Stimulated activated naive CD8-positive, alpha-beta T cell treated with anti-CD3 and anti-CD28 coated beads, Interleukin-15, amount 100 ng/mL, for 72 hours (primary cell): ENCODE measurements around the gene CDC123.

Source experiments
- ATAC-seq: fragments of 150-1000 bp; cut with Tn5 transposase; 2 replicates; pipeline ENCODE4 v1.10.0; 2021; ENCODE audit warnings: mild to moderate bottlenecking, moderate library complexity
- DNase-seq, 2 donors: peaks; one replicate each; pipeline ENCODE4 v3.0.0; 2021 to 2022
- H3K27ac Mint-ChIP-seq, 2 donors: one replicate each; pipeline ENCODE4 v1.8.0; 2022; ENCODE audit warnings: mild to moderate bottlenecking in 2 of 2, mixed read lengths in 2 of 2, moderate library complexity in 2 of 2
- H3K27me3 Mint-ChIP-seq: one replicate; pipeline ENCODE4 v1.8.0; 2022; ENCODE audit warnings: mixed read lengths
- H3K4me1 Mint-ChIP-seq: one replicate; pipeline ENCODE4 v1.8.0; 2022; ENCODE audit warnings: mild to moderate bottlenecking, mixed read lengths
- H3K4me3 Mint-ChIP-seq, 2 donors: one replicate each; pipeline ENCODE4 v1.8.0; 2022; ENCODE audit warnings: mild to moderate bottlenecking in 2 of 2, mixed read lengths in 2 of 2, moderate library complexity in 1 of 2
- H3K9me3 Mint-ChIP-seq, 2 donors: one replicate each; pipeline ENCODE4 v1.8.0; 2022; ENCODE audit warnings: mixed read lengths in 2 of 2

Gene CDC123

GRCh38 chr10:12181065-12181775 lies 14.8 kb upstream of the CDC123 start:
- Mint-ChIP-seq H3K4me3 (peak overlapping the region in 1 of 2 donors; percentile 15), H3K4me1 (peaks cover 26% of the 10 kb centered on the region), H3K27me3 (no peaks in the 10 kb centered on the region), H3K27ac (peak overlapping the region; percentile 19 to 83), H3K9me3 (no peaks in the 10 kb centered on the region)
- DNase-seq = peak; percentile 65 to 85
- ATAC-seq = peak; percentile 100

DNA sequence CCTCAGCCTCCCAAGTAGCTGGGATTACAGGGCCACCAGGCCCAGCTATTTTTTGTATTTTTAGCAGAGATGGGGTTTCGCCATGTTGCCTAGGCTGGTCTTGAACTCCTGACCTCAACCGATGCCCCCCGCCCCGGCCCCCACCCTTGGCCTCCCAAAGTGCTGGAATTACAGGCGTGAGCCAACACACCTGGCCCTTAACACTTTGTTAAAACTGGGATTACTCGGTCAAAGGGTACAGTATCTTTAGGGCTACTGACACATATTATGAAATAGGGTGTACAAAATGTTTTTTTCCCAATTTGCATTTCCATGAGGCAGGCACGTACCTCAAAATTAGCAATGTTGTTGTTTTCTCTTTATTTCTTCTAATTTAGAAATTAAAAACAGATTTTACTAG lies 11.8 kb upstream of the CDC123 start:
- Mint-ChIP-seq H3K9me3 (no peaks in the 10 kb centered on the region), H3K4me3 (no peak overlapping the region), H3K4me1 (peaks cover 49% of the 10 kb centered on the region), H3K27me3 (no peaks in the 10 kb centered on the region), H3K27ac (peak overlapping the region in 1 of 2 donors; percentile 19)
- no peak for ATAC-seq
- no peak for DNase-seq

- Mint-ChIP-seq H3K4me3 (peak overlapping the region in 1 of 2 donors; percentile 18), H3K4me1 (peaks cover 45% of the 10 kb centered on the region), H3K9me3 (no peaks in the 10 kb centered on the region), H3K27me3 (no peaks in the 10 kb centered on the region), H3K27ac (peak overlapping the region in 1 of 2 donors; percentile 52)
- DNase-seq (no peak), ATAC-seq (no peak)
Observed at GRCh38 chr10:12186323-12186722, 9.7 kb upstream of the CDC123 start.

- peak overlapping the region; percentile 49 to 73 for H3K27ac Mint-ChIP-seq
- DNase-seq = no peak
Observed at GRCh38 chr10:12187321-12187905, 8.6 kb upstream of the CDC123 start.

DNA sequence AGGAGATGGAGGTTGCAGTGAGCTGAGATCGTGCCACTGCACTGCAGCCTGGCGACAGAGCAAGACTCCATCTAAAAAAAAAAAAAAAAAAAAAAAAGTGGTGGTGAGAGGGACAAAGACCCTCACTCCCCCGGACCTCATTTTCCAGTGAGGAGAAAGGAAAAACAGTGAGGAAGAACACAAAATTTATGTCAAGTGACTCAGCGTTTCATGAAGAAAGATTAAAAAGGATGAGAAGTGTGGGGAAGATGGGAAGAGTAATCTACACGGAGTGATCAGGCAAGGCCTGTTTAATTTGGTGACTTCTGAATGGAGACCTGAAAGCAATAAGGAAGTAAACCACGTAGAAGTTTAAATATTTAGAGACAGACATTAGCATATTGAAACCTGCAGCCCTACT lies 7.3 kb upstream of the CDC123 start:
- H3K4me1 Mint-ChIP-seq = peaks cover 60% of the 10 kb centered on the region
- no peak overlapping the region for H3K4me3 Mint-ChIP-seq
- no peaks in the 10 kb centered on the region for H3K27me3 Mint-ChIP-seq
- H3K27ac Mint-ChIP-seq = peak overlapping the region in 1 of 2 donors; percentile 54
- no peak for DNase-seq
- H3K9me3 Mint-ChIP-seq = no peaks in the 10 kb centered on the region
- no peak for ATAC-seq

More at GRCh38 chr10:12187321-12187905, 8.6 kb upstream of the CDC123 start:
- no peaks in the 10 kb centered on the region for H3K27me3 Mint-ChIP-seq
- no peaks in the 10 kb centered on the region for H3K9me3 Mint-ChIP-seq
- no peak for ATAC-seq
- peaks cover 53% of the 10 kb centered on the region for H3K4me1 Mint-ChIP-seq
- no peak overlapping the region for H3K4me3 Mint-ChIP-seq

GRCh38 chr10:12189426-12189825 lies 6.6 kb upstream of the CDC123 start:
- DNase-seq (no peak), ATAC-seq (no peak)
- Mint-ChIP-seq H3K27me3 (no peaks in the 10 kb centered on the region), H3K4me3 (no peak overlapping the region), H3K4me1 (peaks cover 67% of the 10 kb centered on the region), H3K9me3 (no peaks in the 10 kb centered on the region), H3K27ac (no peak overlapping the region)

GRCh38 chr10:12191715-12192114 lies 4.3 kb upstream of the CDC123 start:
- H3K4me3 Mint-ChIP-seq = no peak overlapping the region
- no peaks in the 10 kb centered on the region for H3K27me3 Mint-ChIP-seq
- H3K4me1 Mint-ChIP-seq = peaks cover 65% of the 10 kb centered on the region
- ATAC-seq = no peak
- no peaks in the 10 kb centered on the region for H3K9me3 Mint-ChIP-seq
- no peak for DNase-seq
- H3K27ac Mint-ChIP-seq = no peak overlapping the region

GRCh38 chr10:12193193-12193592 lies 2.8 kb upstream of the CDC123 start:
- no peak for DNase-seq
- Mint-ChIP-seq H3K27me3 (no peaks in the 10 kb centered on the region), H3K9me3 (no peaks in the 10 kb centered on the region)

DNA sequence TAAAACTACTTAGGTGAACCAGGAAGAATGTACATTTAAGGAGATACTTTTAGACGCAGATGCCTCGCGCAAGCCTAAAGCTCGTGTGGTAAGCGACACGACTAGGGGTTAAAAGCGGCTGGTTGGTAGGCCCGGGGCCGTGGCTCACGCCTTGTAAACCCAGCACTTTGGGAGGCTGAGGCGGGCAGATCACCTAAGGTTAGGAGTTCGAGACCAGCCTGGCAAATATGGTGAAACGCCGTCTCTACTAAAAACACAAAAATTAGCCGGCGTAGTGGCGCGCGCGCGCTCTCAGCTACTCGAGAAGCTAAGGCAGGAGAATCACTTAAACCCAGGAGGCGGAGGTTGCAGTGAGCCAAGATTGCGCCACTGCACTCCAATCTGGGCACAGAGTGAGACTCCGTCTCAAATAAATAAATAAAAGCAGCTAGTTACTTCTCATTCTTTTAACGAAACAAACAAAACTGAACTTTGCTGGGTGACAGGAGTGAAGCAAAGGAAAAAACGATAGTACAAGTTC lies 1.2 kb upstream of the CDC123 start:
- H3K27ac Mint-ChIP-seq = peak overlapping the region; percentile 98 to 99
- no peaks in the 10 kb centered on the region for H3K9me3 Mint-ChIP-seq
- H3K4me1 Mint-ChIP-seq = peaks cover 64% of the 10 kb centered on the region
- no peaks in the 10 kb centered on the region for H3K27me3 Mint-ChIP-seq
- DNase-seq (peak; percentile 26 to 44), ATAC-seq (no peak)
- peak overlapping the region; percentile 94 to 97 for H3K4me3 Mint-ChIP-seq

More at GRCh38 chr10:12193193-12193592, 2.8 kb upstream of the CDC123 start:
- H3K4me1 Mint-ChIP-seq = peaks cover 56% of the 10 kb centered on the region
- no peak for ATAC-seq
- no peak overlapping the region for H3K4me3 Mint-ChIP-seq
- no peak overlapping the region for H3K27ac Mint-ChIP-seq

DNA sequence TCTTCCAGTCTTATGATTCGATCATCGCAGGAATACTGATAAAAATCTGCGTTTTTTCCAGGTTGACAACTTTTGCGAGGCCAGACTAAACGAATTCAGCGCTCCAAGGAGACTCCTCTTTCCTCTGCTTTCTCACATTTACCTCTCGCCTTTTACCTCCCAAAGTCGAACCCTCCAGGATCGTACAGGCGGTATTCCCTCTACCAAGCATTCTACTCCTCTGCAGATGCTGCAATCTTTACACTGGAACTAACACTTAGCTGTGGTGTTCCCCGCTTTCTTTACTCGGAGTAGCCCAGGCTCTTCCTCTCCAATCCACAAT lies 746 bp upstream of the CDC123 start:
- H3K27me3 Mint-ChIP-seq = no peaks in the 10 kb centered on the region
- peak overlapping the region; percentile 98 to 99 for H3K27ac Mint-ChIP-seq
- peak overlapping the region; percentile 94 to 97 for H3K4me3 Mint-ChIP-seq
- ATAC-seq (peak; percentile 2), DNase-seq (no peak)
- H3K9me3 Mint-ChIP-seq = no peaks in the 10 kb centered on the region
- peaks cover 60% of the 10 kb centered on the region for H3K4me1 Mint-ChIP-seq

GRCh38 chr10:12196531-12197211 lies 683 bp downstream of the CDC123 start:
- Mint-ChIP-seq H3K9me3 (no peaks in the 10 kb centered on the region), H3K4me1 (peaks cover 57% of the 10 kb centered on the region), H3K27me3 (no peaks in the 10 kb centered on the region), H3K27ac (peak overlapping the region; percentile 98 to 99), H3K4me3 (peak overlapping the region; percentile 94 to 97)
- DNase-seq (no peak), ATAC-seq (no peak)

GRCh38 chr10:12198156-12198555 lies 2.2 kb downstream of the CDC123 start:
- Mint-ChIP-seq H3K4me3 (peak overlapping the region in 1 of 2 donors; percentile 30), H3K27me3 (no peaks in the 10 kb centered on the region), H3K4me1 (peaks cover 57% of the 10 kb centered on the region), H3K27ac (no peak overlapping the region), H3K9me3 (no peaks in the 10 kb centered on the region)
- no peak for DNase-seq
- no peak for ATAC-seq

- H3K4me1 Mint-ChIP-seq = peaks cover 51% of the 10 kb centered on the region
Observed at GRCh38 chr10:12200850-12201249, 4.9 kb downstream of the CDC123 start.

GRCh38 chr10:12201543-12201942 lies 5.6 kb downstream of the CDC123 start:
- peak in 1 of 2 donors; percentile 36 for DNase-seq
- Mint-ChIP-seq H3K4me3 (peak overlapping the region; percentile 10 to 56), H3K27ac (peak overlapping the region; percentile 43 to 93), H3K9me3 (no peaks in the 10 kb centered on the region), H3K4me1 (peaks cover 47% of the 10 kb centered on the region), H3K27me3 (no peaks in the 10 kb centered on the region)
- ATAC-seq = peak; percentile 94

More at GRCh38 chr10:12200850-12201249, 4.9 kb downstream of the CDC123 start:
- Mint-ChIP-seq H3K27me3 (no peaks in the 10 kb centered on the region), H3K4me3 (peak overlapping the region in 1 of 2 donors; percentile 56), H3K27ac (peak overlapping the region; percentile 43 to 93), H3K9me3 (no peaks in the 10 kb centered on the region)
- ATAC-seq (no peak), DNase-seq (no peak)

DNA sequence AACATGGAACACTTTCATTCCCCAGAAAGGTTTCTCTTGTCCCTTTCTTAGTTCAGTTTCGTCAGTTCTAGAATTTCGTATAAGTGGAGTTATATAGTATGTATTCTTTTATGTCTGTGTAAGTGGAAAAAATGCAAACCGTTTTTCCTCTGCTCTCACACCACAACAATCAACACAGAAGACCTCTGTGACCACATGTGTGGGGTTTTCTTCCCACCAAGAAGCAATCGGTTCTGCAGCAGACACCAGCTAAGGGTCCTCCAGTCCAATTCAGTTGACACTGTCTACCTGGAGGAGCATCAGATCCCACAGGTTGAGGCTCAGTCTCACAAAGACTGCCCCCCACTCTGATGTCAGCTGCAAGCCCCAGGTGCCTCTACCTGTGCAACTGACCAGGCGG lies 6.2 kb downstream of the CDC123 start:
- H3K27ac Mint-ChIP-seq = no peak overlapping the region
- ATAC-seq (no peak), DNase-seq (no peak)
- H3K4me1 Mint-ChIP-seq = peaks cover 43% of the 10 kb centered on the region
- no peaks in the 10 kb centered on the region for H3K9me3 Mint-ChIP-seq
- no peak overlapping the region for H3K4me3 Mint-ChIP-seq
- no peaks in the 10 kb centered on the region for H3K27me3 Mint-ChIP-seq

DNA sequence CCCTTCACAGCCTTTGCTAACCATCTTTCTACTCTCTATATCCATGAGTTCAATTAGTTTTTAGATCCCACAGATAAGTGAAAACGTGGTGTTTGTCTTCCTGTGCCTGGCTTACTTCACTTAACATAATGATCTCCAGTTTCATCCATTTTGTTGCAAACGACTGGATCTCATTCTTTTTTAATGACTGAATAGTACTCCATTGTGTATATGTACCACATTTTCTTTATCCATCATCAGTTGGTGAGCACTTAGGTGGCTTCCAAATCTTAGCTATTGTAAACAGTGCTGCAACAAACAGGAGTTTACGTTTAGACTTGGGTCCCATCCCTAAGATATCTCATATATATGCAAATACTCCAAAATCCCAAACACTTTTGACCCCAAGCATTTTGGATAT lies 9.1 kb downstream of the CDC123 start:
- H3K4me1 Mint-ChIP-seq = peaks cover 35% of the 10 kb centered on the region
- H3K9me3 Mint-ChIP-seq = no peaks in the 10 kb centered on the region
- ATAC-seq (no peak), DNase-seq (no peak)
- H3K4me3 Mint-ChIP-seq = no peak overlapping the region
- no peak overlapping the region for H3K27ac Mint-ChIP-seq
- H3K27me3 Mint-ChIP-seq = no peaks in the 10 kb centered on the region
